GM08714 (cell line): Measurements from ENCODE around the gene GRWD1.
"Not testable (repeated sequence)": the region's sequence is repeated elsewhere in the genome, so short reads cannot be mapped to it uniquely, and the experiment has no call there.

Experiments used
- H3K4me3 ChIP-seq: fragments of 200-500 bp; sonication (Bioruptor generic); 2 replicates; pipeline ENCODE4 v1.5.1; 2014; ENCODE audit warnings: mild to moderate bottlenecking, low read length, inconsistent platforms
- ZNF274 ChIP-seq: IDR thresholded peaks from 2 replicates; pipeline ENCODE4 v1.6.1; 2012; ENCODE audit warnings: mild to moderate bottlenecking, low read depth, low read length

Gene GRWD1

DNA sequence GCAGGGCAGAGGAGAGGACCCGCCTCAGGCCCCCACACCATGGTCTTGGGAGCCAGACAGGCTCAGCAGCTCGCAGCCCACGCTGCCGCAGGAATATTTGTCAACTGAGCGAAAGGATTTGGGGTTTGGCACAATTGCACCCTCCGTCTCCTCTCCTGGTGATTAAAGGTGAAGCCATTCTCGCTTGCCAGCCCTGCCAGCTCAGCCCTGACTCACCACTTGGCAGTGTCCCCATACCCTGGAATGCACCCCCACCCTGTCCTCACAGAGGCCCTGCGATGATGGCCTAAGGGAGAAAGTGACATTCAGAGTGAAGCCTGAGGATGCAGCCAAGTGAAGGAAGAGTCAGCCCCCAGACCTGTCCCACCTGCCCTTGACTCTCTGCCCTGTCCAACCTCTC lies 42.2 kb downstream of the GRWD1 start:
- H3K4me3 ChIP-seq, result no peak overlapping the region
- no peak for TF ChIP-seq ZNF274

DNA sequence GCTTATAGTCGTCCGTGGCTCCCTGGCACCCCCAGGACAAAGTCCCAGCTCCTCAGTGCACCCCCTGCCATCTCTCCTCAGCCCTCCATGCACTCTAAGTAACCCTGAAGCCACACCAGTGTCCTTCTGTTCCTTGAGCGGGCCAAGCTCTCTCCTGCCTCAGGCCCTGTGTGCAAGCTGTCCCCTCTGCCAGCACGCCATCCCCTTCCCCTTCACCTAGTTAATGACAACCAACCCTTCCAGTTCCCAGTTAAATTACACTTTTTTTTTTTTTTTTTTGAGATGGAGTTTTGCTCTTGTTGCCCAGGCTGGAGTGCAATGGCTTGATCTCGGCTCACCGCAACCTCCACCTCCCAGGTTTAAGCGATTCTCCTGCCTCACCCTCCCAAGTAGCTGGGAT lies 42.7 kb downstream of the GRWD1 start:
- H3K4me3 ChIP-seq, result not testable (repeated sequence)

DNA sequence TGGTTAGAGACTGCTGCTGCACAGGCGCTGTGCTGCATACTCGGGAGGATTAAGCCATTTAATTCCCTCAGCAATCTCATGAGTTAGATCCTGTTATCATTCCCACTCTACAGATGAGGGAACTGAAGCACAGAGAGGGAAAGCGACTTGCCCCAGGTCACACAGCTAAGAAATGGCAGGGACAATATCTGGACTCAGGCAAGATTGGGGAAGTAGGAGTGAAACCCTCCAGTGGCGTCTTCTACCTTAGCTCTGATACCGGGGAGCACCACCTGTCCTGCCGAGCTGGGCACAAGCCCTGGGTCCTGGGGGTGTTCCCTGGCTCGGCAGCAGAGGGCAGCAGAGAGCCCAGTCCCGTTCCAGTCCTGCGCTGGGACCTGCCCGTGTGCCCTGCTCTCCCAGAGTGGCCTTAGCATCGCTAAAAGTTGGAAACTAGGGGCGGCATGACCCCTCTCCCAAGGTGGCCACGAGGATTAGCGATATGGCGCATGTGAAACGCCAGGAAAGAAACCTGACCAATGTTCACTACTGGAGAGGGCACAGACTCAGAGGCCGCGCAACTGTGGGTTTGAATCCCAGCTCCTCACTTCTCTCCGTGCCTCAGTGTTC lies 43.9 kb downstream of the GRWD1 start:
- H3K4me3 ChIP-seq, result no peak overlapping the region
- no peak for TF ChIP-seq ZNF274

DNA sequence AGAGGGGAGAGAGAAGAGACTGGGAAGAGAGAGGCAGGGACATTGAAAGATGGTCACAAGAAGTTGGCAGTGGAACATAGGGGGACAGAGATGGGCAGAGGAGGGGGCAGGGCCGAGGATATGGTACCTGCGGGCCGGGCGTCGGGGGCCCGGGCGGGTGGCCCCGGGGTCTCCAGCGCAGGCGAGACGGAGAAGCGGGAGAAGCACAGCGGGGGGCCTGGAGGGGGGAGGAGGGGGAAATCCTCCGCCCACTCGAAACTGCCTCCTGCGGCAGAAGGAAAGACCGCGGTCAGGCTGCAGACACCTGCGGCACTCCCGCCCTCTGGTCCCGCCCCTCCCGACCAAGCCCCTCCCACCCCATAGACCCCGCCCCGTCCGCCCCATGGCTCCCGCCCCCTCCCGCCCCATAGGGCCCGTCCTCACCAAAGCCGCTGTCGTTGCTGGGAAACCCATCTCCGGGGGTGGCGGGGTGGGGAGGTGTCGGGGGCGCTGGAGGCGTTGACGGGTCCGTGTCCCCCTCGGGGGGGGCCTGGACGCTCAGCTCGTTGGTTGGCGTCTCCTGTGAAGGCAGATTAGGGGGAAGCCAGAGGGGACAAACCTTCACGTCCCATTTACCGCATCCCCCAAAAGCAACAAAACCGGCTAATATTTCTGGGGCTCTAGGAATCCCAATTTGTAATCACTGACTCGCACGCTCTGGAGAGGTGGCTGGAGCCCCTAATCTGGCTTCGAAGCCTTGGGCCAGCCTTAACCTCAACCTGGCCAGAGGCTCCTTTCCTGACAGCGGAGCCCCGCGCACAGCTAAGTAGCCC lies 45.4 kb downstream of the GRWD1 start:
- no peak overlapping the region for H3K4me3 ChIP-seq
- TF ChIP-seq ZNF274, result no peak

DNA sequence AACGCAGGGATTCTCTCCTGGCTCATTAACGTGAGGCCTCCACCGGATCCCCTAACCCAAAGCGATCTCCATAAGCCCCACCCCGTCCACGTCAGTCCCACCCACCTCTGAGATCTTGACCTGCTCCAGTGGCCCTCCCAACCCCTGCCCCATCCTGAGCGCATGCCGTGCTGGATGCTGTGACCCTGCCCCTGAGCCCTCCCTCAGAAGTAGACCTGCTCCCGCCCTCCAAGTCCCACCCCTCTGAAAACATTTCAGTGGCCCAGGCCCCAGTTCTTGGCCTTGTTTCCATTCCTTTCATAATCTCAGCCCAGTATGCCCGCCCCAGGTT lies 46.0 kb downstream of the GRWD1 start:
- H3K4me3 ChIP-seq, result no peak overlapping the region
- TF ChIP-seq ZNF274, result no peak

DNA sequence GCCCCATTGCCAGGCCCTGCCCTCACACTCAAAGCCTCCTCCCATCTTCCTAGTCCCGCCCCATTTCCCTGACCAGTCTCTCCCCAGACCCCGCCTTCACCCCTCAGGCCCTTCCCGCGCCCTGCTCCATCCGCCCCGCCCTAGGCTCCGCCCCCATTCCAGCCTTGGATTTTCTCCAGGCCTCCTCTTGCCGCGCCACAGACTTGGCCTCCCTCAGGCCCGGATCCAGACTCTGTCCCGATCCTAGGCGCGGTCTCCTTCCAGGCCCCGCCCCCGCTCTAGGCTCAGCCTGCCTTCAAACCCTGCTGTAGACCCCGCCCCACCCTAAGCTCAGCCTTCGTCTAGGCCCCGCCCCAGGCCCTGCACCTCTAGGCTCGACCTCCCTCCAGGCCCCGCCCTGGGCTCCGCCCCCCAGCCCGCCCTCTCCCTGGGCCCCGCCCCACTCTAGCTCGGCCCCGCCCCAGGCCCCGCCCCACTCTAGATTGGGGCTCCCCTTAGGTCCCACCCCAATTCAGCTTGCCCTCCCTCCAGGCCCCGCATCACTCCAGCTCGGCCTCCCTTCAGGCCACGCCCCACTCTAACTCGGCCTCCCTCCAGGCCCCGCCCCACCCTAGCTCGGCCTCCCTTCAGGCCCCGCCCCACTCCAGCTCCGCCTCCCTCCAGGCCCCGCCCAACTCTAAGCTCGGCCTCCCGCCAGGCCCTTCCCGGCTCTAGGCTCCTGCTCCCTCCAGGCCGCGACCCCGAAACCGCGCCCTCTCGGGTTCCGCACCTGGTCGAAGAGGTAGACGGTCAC lies 47.3 kb downstream of the GRWD1 start:
- no peak overlapping the region for H3K4me3 ChIP-seq
- no peak for TF ChIP-seq ZNF274

DNA sequence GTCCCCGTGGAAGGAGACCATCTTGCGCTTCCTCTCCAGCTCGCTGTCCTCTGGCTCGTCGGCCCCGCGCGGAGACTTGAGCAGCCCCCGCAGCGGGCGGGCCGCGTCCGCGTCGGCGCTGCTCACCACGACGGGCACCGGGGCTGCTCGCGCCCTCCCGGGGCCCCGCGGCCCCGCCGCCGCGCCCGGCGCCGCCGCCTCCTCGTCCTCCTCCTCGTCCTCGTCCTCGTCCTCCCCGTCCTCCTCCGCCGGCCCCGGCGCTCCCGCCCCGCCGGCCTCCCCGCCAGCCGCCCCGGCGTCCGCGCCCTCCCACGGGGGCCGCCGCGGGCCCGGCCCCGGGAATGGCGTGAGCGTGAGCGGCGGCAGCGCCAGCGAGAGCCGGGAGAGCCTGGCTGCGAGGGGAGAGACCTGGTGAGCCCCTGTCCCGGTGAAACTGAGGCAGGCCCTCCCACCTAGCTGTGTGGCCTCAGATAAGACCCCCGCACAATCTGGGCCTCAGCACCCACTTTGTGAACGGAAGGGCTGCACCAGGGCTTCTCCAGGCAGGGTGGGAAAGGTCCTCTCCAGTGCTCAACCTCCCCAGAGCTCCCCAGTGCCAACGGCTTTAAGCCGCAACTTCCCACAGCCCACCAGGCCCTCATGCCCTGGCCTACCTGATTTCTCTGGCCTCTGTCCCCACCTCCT lies 48.1 kb downstream of the GRWD1 start:
- TF ChIP-seq ZNF274, result no peak
- H3K4me3 ChIP-seq, result no peak overlapping the region

DNA sequence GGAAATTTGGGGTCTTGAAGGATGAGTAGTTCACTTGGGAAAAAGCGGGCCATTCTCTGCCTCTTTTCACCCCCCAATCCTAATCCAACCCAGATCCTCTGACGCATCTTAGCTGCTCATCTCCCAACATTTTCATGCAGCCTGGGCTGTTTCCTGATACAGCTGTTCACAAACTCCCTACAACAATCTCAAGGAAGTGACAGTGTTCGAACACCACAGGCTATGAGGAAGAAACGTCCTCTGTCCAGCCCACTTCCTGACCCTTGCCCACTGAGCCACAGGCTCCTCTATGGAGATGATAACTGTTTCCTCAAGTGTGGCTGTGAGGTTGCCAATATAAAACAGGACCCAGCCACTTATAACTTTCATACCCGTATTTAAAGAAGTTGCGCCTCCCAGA lies 49.6 kb downstream of the GRWD1 start:
- TF ChIP-seq ZNF274, result no peak

DNA sequence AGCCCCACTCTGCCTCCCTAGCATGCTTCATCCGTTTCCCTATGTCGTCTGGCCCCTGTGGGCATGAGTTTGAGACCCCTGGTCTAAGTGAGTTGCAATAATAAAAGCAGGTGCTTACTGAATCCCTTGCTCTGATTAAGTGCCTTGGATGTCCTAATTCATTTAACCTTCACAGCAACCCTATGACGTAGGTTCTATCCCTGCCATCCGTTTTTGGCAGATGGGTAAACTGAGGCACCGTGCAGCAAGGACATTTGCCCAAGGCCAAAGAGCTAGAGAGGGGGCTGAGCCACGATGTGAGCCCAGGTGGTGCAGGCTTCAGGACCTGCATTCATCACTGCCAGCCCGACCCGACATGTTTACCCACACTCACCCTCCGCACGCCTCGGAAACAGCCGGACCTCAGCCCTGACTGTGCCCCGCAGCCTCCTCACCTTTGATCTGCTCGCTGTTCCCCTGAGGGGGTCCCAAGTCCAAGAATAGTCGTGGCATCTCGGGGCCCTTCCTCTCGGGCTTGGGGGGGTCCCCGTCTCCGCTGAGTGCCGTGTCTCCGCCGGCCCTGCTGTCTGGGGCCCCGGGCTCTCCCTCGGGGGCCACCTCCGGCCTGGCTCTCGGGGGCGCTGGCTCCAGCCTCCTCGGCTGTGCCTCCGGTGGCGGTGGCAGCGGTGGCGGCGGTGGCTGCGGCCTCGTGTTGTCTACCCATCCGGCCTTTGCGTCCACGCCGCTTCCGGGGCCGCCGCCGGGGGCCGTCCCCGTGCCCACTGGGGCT lies 51.4 kb downstream of the GRWD1 start:
- no peak overlapping the region for H3K4me3 ChIP-seq
- TF ChIP-seq ZNF274, result no peak

More for the DNA sequence above, 49.6 kb downstream of the GRWD1 start:
- H3K4me3 ChIP-seq, result no peak overlapping the region

DNA sequence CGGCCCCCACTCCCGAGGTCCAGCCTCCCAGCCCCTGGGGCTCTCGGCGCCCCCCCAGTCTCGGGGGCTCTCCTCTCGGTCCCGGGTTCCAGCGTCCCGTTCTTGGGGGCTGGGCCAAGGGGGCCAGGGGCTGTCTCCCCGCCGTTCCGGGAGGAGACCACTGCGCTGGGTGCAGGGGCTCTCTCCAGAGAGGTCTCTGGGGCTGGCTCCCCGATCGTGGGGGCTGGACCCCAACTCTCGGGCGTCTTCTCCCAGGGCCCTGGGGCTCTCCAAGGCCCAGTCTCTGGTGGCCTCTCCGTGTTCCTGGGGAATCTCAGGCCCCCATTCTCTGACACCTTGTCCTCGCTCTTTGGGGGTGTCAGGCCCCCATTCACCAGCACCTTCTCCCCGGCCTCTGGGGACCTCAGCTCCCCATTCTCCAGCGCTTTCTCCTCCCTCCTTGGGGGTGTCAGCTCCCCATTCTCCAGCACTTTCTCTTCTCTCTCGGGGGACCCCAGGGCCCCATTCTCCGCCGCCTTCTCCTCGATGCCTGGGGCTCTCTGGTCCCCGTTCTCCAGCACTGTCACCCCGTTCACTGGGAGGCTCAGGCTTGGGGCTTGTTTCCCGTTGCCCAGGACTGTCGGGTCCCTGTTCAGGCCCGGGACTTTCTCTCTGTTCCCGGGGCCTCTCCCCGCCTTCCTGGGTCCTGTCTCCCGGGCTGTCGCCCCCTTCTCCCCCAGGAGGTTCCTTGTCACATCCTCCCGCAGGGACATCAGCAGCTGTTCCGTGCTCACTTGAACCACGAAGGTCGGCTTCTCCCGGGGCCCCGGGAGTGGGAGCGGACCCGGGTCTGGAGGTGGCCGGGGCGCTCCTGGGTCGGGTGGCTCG lies 52.2 kb downstream of the GRWD1 start:
- H3K4me3 ChIP-seq, result no peak overlapping the region
- no peak for TF ChIP-seq ZNF274

DNA sequence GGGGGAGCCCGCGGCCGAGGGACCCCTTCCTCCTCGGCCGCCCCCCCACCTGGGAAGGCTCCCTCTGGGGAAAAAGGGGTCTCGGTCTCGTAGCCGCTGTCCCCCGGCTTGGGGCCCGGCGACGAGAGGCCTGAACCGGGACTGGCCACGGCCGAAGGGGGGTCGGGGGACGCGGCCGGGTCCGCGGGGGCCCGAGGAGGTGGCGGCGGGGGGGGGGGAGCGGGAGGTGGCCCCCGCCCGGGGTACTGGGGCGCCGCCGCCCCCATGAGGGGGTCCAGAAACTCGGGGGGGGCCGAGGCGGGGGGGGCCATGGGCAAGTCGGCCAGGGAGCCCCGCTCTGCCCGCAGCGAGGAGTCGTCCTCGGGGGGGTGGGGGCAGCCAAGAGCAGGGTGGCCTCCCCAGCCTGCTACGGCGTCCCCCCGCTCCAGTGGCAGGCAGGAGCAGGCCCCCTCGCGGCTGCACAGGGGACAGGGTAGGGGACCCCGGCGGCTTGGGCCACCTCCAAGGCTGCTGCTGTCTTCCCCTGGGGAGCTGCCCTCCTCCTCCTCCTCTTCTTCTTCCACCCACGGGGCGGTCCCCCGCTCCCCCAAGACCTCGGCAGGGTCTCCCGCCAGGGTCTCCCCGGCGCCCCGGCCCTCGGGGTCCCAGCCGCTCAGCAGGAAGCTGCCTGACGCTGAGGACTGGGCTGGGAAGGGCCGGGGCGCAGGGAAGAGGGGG lies 53.0 kb downstream of the GRWD1 start:
- no peak for TF ChIP-seq ZNF274
- no peak overlapping the region for H3K4me3 ChIP-seq

DNA sequence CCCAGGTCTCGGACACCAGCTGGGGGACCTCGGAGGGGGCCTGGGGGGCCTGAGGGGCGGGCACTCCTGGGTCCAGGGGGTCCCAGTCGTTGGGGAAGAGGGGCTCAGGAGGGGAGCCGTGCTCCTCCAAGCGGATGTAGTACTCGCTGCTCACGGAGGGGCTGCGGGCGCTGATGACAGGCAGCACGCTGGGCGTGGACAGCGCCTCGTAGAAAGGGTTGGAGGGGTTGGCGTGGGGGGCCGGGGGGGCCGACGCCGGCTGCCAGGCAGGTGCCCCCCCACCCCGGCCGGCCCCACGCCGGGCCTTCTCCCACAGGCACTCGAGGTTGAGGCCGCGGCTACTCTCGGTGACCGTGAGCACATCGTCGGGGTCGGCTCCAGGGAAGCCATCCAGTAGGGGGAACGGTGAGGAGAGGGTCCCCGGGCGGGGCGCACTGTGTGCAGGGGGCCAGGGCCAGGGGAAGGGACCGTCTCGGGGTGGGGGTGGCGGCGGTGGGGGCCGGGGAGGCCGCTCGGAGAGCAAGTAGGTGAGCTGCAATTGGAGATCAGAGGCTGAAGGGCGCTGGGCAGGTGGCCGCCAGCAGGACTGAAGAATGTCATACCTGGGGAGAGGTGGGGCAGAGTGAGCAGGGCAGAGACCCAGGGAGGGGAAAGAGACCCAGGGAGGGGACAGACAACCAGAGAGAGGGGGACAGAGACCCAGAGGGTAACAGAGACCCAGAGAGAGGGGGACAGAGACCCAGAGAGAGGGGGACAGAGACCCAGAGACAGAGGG lies 53.7 kb downstream of the GRWD1 start:
- TF ChIP-seq ZNF274, result no peak
- H3K4me3 ChIP-seq, result no peak overlapping the region
